H1 (cell line): ENCODE results near the gene DNAJC9. TPM values are rescaled to one million over a fixed set of nuclear protein-coding genes. Genes with fewer than 3 reads are reported as not detected.

Experiments
- EGR1 ChIP-seq: IDR thresholded peaks from 2 replicates; pipeline ENCODE4 v1.6.1; 2011; ENCODE audit warnings: low read depth, low read length, borderline replicate concordance
- HDAC6 ChIP-seq: IDR thresholded peaks from one replicate; pipeline ENCODE4 v1.7.1; 2012; ENCODE audit warnings: low read depth, mild to moderate bottlenecking, inconsistent platforms, low read length, moderate library complexity
- KDM4A ChIP-seq: IDR thresholded peaks from one replicate; pipeline ENCODE4 v1.7.1; 2012; ENCODE audit warnings: low read depth, mild to moderate bottlenecking, moderate library complexity, low read length, inconsistent platforms; ENCODE audit not compliant: severe bottlenecking
- RFX5 ChIP-seq: IDR thresholded peaks from 2 replicates; pipeline ENCODE4 v1.6.1; 2011; ENCODE audit warnings: low read depth, low read length, improper control_type of control experiment, borderline replicate concordance
- TCF12 ChIP-seq: IDR thresholded peaks from 2 replicates; pipeline ENCODE4 v1.6.1; 2011; ENCODE audit warnings: low read depth, mild to moderate bottlenecking, low read length
- polyA plus RNA-seq, 7 experiments: library from polyadenylated mRNA; depleted of rRNA in 3 of 7; stranded (reverse) in 5 of 7; unstranded in 2 of 7; fragments of >200 nt in 5 of 7; fragments of 200-250 nt in 2 of 7; gene quantifications; 1 replicate in 5 of 7; 2 replicates in 1 of 7; 4 replicates in 1 of 7; pipeline versions ENCODE4 v1.2.1 to v1.2.3, GENCODE V29; 2011 to 2013; ENCODE audit warnings: missing spikeins in 2 of 7, mixed read lengths in 2 of 7
- total RNA-seq: library from RNA; stranded (reverse); fragmentation: NEBNext Ultra II Directional; extraction: Animal tissue kit (Norgen Biotek cat#: 25700); gene quantifications from 2 replicates; pipeline ENCODE4 v1.2.1, GENCODE V29; 2021

Gene DNAJC9
- total and polyA plus RNA-seq, 2 of the 8 experiments (the other 6 are each of a cell fraction or from before 2014, with no cell fraction given): 26.0 to 32.2 TPM

GRCh38 chr10:73262105-73262730 lies 15.2 kb upstream of the DNAJC9 start (continued):
- no peak for TF ChIP-seq HDAC6
- no peak for TF ChIP-seq KDM4A
- TF ChIP-seq RFX5: no peak
- TF ChIP-seq EGR1: no peak
- TF ChIP-seq TCF12: no peak
